DOHH2 (cell line): ENCODE results near the gene APLP2.

ENCODE experiments used
- CTCF ChIP-seq: fragments of 200-600 bp; sonication (generic); IDR thresholded peaks from one replicate; pipeline ENCODE4 v1.5.1; 2014; ENCODE audit warnings: antibody characterized with exemption, mild to moderate bottlenecking, low read depth, low read length; ENCODE audit not compliant: poor library complexity, severe bottlenecking
- EZH2phosphoT487 ChIP-seq: fragments of 200-600 bp; sonication (generic); IDR thresholded peaks from 2 replicates; pipeline ENCODE4 v1.6.1; 2017; ENCODE audit warnings: borderline replicate concordance, mild to moderate bottlenecking, antibody characterized with exemption, low read length, moderate library complexity, mixed read lengths

GRCh38 chr11:130167146-130167545 lies 97.5 kb downstream of the APLP2 start:
- no peak for TF ChIP-seq CTCF
- TF ChIP-seq EZH2phosphoT487, result no peak
